IMR-90 (cell line): ENCODE measurements around the gene MAPRE3.

Experiments
- CEBPB ChIP-seq: IDR thresholded peaks from 2 replicates; pipeline ENCODE4 v1.6.1; 2012; ENCODE audit warnings: low read depth, low read length, improper control_type of control experiment
- CHD1 ChIP-seq: IDR thresholded peaks from 2 replicates; pipeline ENCODE4 v1.6.1; 2012; ENCODE audit warnings: low read depth, low read length, improper control_type of control experiment
- CTCF ChIP-seq: conservative IDR thresholded peaks from 2 replicates; pipeline ENCODE4 v1.5.1; 2012; ENCODE audit warnings: mild to moderate bottlenecking, low read depth, low read length, improper control_type of control experiment
- ELK1 ChIP-seq: fragments of 150-350 bp; IDR thresholded peaks from 2 replicates; pipeline ENCODE4 v1.6.1; 2016; ENCODE audit warnings: low read depth, mild to moderate bottlenecking, low read length, moderate library complexity, borderline replicate concordance
- FOS ChIP-seq: fragments of 150-350 bp; IDR thresholded peaks from 2 replicates; pipeline ENCODE4 v1.6.1; 2016; ENCODE audit warnings: low read depth, low read length
- MAFK ChIP-seq: IDR thresholded peaks from 2 replicates; pipeline ENCODE4 v1.6.1; 2012; ENCODE audit warnings: low read depth, low read length, improper control_type of control experiment
- MXI1 ChIP-seq: IDR thresholded peaks from 2 replicates; pipeline ENCODE4 v1.6.1; 2012; ENCODE audit warnings: low read depth, mild to moderate bottlenecking, low read length, moderate library complexity, borderline replicate concordance
- POLR2A ChIP-seq: IDR thresholded peaks from 2 replicates; pipeline ENCODE4 v1.6.1; 2012; ENCODE audit warnings: mild to moderate bottlenecking, low read depth, low read length
- RCOR1 ChIP-seq: IDR thresholded peaks from 2 replicates; pipeline ENCODE4 v1.6.1; 2012; ENCODE audit warnings: mild to moderate bottlenecking, low read length, improper control_type of control experiment; ENCODE audit not compliant: insufficient replicate concordance
- SMC3 ChIP-seq: fragments of 150-350 bp; IDR thresholded peaks from 2 replicates; pipeline ENCODE4 v1.6.1; 2016; ENCODE audit warnings: low read depth, mild to moderate bottlenecking, antibody characterized with exemption, low read length, moderate library complexity

- TF ChIP-seq CTCF (no peak), RCOR1 (no peak), CEBPB (no peak), POLR2A (no peak), FOS (no peak), ELK1 (no peak), CHD1 (no peak), MAFK (no peak), MXI1 (no peak), SMC3 (no peak)
Measured at GRCh38 chr2:26951236-26951635, 19.2 kb upstream of the MAPRE3 start.
